ENCODE measurements around the gene CYB5R4. TPM values are rescaled to one million over a fixed set of nuclear protein-coding genes. Genes with fewer than 3 reads are reported as not detected.

CYB5R4 gene
- total and polyA plus RNA-seq, 7 donors, result 6.1 to 20.3 (median 11.7) TPM

DNA sequence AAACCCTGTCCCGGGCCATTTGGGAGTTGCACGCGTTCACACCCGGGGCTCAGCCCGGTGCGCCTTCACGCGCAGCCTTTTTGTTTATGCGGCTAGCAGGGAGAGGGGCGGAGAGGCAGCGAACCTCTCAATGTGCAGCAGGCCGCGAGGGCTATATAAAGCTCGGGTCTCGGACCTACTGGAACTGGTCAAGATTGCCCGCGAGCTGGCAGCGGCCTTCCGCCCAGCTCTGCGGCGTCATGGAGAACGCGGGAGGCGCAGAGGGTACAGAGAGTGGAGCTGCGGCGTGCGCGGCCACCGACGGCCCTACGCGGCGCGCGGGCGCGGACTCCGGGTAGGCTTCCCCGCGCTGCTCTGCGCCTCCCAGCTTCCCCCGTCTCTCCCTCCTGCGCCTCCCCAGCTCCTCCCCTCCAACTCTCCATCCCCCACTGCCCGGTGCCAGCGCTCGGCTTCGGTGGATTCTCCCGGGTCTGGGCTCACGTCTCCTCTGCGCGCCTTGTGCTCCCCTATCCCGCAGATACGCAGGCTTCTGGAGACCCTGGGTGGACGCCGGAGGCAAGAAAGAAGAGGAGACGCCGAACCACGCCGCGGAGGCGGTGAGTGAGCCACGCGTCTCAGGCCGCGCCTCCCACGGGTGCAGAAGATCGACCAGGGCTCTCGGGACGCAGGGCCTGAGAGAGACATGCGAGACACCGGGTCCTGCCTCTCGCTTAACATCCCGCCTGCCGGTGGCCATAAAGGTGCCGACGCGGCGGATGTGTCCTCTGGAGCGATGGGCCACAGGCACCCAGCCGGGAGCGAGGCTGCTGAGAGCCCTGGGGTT, 6.1 kb upstream of the CYB5R4 start, which contains the start of gene RIPPLY2:
Gene RIPPLY2, plus strand, starts transcription at position 183 of the 823 bp plus-strand sequence. Its CDS starts 57 bp downstream, at position 240.
- 0 to 1% (median 0%) methylated on average over 70 to 81 of the region's 81 CpGs for WGBS, 3 donors
- peak within 1 kb of the TSS; percentile 60 for H3K4me3 ChIP-seq
- DNase-seq (peak in 1 of 2 donors; percentile 48), ATAC-seq (peak in 3 of 4 donors; percentile 65 to 68 (median 67))
- H3K9me3 ChIP-seq, result no peaks in the 10 kb centered on the region
- H3K36me3 ChIP-seq (ENCODE audit: insufficient read depth in 1 of 2, low read depth in 1 of 2), result no peaks in the 10 kb centered on the region
- intact Hi-C loops (cut with DNase I), result no loop called here
- H3K27me3 ChIP-seq (ENCODE audit: insufficient read depth in 3 of 3, low read length in 2 of 3), result peaks cover 0 to 51% (median 4%) of the 10 kb centered on the region in 3 donors
- TF ChIP-seq, protein P1, sequence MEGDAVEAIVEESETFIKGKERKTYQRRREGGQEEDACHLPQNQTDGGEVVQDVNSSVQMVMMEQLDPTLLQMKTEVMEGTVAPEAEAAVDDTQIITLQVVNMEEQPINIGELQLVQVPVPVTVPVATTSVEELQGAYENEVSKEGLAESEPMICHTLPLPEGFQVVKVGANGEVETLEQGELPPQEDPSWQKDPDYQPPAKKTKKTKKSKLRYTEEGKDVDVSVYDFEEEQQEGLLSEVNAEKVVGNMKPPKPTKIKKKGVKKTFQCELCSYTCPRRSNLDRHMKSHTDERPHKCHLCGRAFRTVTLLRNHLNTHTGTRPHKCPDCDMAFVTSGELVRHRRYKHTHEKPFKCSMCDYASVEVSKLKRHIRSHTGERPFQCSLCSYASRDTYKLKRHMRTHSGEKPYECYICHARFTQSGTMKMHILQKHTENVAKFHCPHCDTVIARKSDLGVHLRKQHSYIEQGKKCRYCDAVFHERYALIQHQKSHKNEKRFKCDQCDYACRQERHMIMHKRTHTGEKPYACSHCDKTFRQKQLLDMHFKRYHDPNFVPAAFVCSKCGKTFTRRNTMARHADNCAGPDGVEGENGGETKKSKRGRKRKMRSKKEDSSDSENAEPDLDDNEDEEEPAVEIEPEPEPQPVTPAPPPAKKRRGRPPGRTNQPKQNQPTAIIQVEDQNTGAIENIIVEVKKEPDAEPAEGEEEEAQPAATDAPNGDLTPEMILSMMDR (IDR thresholded peaks at IDR 0.05), result no peak
- H3K27ac ChIP-seq, result no peak within 1 kb of the TSS
- peaks cover 7% of the 10 kb centered on the region for H3K4me1 ChIP-seq

DNA sequence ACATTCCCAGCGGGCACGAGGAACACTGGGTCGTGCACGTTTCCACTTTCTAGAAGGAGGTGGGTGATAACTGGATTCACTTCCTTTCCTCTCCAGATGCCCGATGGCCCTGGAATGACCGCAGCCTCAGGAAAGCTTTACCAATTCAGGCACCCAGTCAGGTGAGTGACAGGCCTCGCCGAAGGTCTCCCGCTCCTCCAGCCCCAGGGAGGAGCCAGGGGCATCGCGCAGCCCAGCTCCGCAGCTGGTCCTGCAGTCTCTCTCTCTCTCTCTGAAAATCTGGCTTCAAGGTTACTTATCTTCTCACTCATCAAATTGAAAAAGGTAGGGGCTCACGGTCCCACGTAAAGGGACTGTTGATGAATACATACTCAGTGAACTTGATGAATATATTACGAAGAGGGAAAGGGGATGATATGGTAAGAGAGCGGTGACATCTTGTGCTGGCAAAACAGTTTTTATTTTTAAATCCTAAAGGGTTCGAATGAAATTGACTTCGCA, 5.4 kb upstream of the CYB5R4 start:
- Histone ChIP-seq H3K4me3 (peak overlapping the region; percentile 60), H3K27ac (no peak overlapping the region), H3K36me3 (ENCODE audit: insufficient read depth in 1 of 2, low read depth in 1 of 2) (no peaks in the 10 kb centered on the region), H3K4me1 (peaks cover 13% of the 10 kb centered on the region), H3K9me3 (no peaks in the 10 kb centered on the region), H3K27me3 (ENCODE audit: insufficient read depth in 3 of 3, low read length in 2 of 3) (peaks cover 0 to 51% (median 4%) of the 10 kb centered on the region in 3 donors)
- TF ChIP-seq, protein P1 (IDR thresholded peaks at IDR 0.05), result no peak
- ATAC-seq (peak in 1 of 4 donors; percentile 10), DNase-seq (no peak)
- 11 to 12% (median 11%) methylated on average over 18 of the region's 18 CpGs for WGBS, 3 donors
- intact Hi-C loops (cut with DNase I), result no loop called here

DNA sequence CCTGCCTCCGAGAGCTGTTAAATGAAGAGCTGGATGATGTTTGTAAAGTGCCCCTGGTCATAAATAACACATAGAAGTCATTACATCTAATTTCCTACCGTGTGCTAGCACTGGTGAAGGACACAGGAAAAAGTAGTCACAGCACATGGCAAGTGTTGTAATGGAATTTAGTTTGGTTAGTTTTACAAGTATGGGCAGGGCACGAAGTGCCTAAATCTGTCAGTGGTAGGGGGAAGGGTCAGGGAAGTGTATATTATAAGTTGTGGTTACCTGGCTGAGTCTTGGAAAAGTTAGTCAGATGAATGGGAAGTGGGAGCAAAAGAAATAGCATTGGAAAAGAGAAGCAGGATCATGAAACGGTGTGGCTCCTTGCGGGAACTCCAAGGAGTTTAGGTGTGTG, 4.7 kb upstream of the CYB5R4 start:
- peaks cover 14% of the 10 kb centered on the region for H3K4me1 ChIP-seq
- intact Hi-C loops (cut with DNase I), result no loop called here
- DNase-seq, result no peak
- TF ChIP-seq, protein P1 (IDR thresholded peaks at IDR 0.05), result no peak
- no peaks in the 10 kb centered on the region for H3K9me3 ChIP-seq
- WGBS, 3 donors, result 49 to 56% (median 52%) methylated on average over 5 of the region's 5 CpGs
- no peak overlapping the region for H3K4me3 ChIP-seq
- no peak overlapping the region for H3K27ac ChIP-seq
- peaks cover 0 to 51% (median 4%) of the 10 kb centered on the region in 3 donors for H3K27me3 ChIP-seq (ENCODE audit: insufficient read depth in 3 of 3, low read length in 2 of 3)
- H3K36me3 ChIP-seq (ENCODE audit: insufficient read depth in 1 of 2, low read depth in 1 of 2), result no peaks in the 10 kb centered on the region
- ATAC-seq, result no peak

DNA sequence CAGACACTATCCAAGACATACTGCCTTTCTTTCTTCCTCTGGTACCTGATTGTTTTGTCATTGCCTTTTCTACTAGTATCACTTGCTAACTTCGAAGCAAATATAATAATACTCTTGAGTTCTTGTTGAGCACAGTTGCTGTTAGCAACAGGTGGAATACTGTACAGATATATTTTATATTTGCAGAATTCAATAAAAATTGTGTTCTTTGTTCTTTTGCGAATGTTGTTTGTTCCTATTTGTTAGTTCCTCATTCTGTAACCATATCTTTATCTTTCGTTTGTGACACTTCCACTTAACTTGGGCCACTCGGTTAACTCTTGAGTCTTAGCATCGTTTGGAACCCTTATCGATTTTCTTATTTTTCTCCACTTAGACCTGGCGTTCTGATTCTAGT, 868 bp downstream of the CYB5R4 start:
- Histone ChIP-seq H3K4me3 (peak overlapping the region; percentile 93), H3K27me3 (ENCODE audit: insufficient read depth in 3 of 3, low read length in 2 of 3) (peaks cover 0 to 3% (median 2%) of the 10 kb centered on the region in 3 donors), H3K9me3 (no peaks in the 10 kb centered on the region), H3K27ac (peak overlapping the region; percentile 87), H3K36me3 (ENCODE audit: insufficient read depth in 1 of 2, low read depth in 1 of 2) (peaks cover 0 to 15% of the 10 kb centered on the region in 2 donors), H3K4me1 (peaks cover 19% of the 10 kb centered on the region)
- TF ChIP-seq, protein P1 (IDR thresholded peaks at IDR 0.05), result no peak
- DNase-seq (no peak), ATAC-seq (no peak)
- WGBS, 3 donors, result 19 to 29% (median 22%) methylated on average over 7 of the region's 7 CpGs
- intact Hi-C loops (cut with DNase I), result loop anchor here in 1 of 2 donors (5.0 to 10.0 kb wide), 2 partner anchors 362 to 796 kb away; partner anchors contain the start of genes DOP1A and UBE3D
